HFF-Myc (cell line): ENCODE data around the gene ERFE.

ENCODE experiments used
- DNase-seq: peaks from one replicate; pipeline ENCODE4 v3.0.0-alpha.2; 2011; ENCODE audit warnings: low read depth; ENCODE audit errors: extremely low read depth
- H3K4me3 ChIP-seq: replicated peaks from 2 replicates; pipeline ENCODE4 v1.5.1; 2011; ENCODE audit warnings: low read depth, mild to moderate bottlenecking, control low read depth, low read length
- TF ChIP-seq, protein P1 (sequence below): IDR thresholded peaks from 2 replicates; pipeline ENCODE4 v1.5.1; 2012; ENCODE audit warnings: mild to moderate bottlenecking, low read depth, low read length, control low read depth; ENCODE audit errors: missing control alignments

Gene ERFE

DNA sequence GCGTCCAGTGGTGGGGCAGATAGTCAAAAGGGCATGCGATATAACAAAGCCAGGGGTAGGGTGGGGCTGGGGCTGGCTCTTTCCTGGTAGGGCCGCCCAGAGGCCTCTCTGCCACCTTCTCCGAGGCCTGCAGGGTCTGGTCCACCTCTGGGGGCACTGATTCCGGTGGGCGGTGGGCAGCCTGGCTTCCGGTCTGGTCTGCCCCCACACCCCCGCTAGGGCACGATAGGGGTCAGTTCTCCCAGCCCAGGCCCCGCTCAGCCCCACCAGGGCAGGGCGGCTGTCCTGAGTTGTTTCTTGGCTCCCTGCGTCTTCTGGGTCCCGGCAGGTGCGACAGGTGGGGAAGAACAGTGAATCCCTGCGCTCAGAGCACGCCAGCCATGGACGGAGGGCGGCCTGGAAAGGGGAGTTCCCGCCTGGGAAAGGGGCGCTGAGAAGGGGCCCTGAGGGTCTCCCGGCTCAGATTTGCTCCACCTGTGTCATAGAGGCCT, 707 bp upstream of the ERFE start:
- DNase-seq: no peak
- H3K4me3 ChIP-seq: no peak overlapping the region
- TF ChIP-seq, protein P1, sequence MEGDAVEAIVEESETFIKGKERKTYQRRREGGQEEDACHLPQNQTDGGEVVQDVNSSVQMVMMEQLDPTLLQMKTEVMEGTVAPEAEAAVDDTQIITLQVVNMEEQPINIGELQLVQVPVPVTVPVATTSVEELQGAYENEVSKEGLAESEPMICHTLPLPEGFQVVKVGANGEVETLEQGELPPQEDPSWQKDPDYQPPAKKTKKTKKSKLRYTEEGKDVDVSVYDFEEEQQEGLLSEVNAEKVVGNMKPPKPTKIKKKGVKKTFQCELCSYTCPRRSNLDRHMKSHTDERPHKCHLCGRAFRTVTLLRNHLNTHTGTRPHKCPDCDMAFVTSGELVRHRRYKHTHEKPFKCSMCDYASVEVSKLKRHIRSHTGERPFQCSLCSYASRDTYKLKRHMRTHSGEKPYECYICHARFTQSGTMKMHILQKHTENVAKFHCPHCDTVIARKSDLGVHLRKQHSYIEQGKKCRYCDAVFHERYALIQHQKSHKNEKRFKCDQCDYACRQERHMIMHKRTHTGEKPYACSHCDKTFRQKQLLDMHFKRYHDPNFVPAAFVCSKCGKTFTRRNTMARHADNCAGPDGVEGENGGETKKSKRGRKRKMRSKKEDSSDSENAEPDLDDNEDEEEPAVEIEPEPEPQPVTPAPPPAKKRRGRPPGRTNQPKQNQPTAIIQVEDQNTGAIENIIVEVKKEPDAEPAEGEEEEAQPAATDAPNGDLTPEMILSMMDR: no peak

GRCh38 chr2:238159071-238159539, 335 bp downstream of the ERFE start:
- DNase-seq: no peak

DNA sequence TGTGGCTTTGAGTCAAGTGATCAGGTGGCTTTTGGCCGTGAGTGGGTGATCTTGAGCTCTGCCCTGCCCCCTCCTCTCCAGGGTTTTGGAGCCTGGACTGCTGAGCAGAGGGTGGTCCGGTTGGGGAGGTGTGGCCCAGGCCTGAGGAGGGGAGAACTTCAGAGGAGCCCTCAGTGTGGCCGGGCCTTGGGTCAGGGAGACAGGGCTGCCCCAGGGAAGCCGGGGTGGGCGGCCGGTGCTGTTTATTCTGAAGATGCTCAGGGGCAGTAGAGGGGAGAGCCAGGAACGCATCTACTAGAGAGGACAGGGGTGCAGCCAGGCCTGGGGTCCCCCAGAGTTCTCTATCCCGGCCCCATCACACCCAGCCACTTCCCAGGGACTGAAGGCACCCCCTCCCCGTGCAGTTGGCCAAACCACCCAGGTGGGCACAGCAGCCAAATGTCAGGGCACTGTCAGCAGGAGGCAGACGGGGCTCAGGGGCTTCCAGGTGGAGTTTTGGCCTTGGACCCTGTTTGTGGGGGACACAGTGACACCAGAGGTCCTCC, 963 bp downstream of the ERFE start:
- H3K4me3 ChIP-seq: peak overlapping the region; percentile 35; the same call in 1 of the 2 replicates
- no peak for DNase-seq
- TF ChIP-seq, protein P1: no peak

More at GRCh38 chr2:238159071-238159539, 335 bp downstream of the ERFE start:
- H3K4me3 ChIP-seq: peak overlapping the region; percentile 35
- TF ChIP-seq, protein P1: no peak

DNA sequence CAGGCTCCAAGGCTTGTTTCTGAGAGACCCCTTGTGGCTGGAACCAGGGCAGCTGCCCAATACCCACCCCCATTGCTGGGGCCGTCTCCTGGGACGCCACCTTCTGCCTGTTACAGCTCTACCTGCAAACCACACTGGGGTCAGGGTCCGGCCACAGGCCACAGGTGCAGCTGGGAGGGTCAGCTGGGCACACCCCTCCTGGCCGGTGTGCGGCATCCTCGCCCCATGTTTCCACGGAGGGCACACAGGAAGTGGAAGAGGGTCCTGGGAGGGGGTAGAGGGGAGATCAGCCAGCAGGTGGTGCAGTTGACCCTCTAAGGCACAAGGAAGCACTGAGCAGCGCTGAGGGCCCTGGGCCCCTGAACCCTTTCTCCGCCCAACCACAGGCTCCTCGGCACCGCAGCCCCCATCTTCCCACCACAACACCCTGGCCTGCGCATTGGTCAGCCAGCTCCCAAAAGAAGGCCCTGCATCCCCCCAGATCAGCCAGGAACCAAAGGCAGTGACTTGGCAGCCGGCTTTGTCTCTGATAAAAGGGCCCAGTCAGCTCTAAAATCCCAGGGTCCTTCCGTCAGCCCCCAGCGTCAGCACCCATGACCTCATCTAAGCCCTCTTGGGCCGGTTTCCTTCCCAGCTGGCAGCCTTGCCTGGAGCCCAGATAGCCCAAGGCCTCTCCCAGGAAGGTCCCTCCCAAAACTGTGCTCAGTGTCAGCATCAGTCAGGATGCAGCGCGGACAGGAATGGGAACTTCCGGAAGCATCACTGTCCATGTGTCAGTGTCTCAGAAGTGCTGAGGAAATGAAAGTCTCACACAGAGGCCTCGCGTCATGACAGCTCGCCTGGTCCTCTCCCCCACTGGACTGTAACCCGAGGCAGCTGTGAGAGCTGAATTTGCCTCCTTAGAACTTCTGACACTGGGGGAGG, 1.7 kb downstream of the ERFE start:
- no peak overlapping the region for H3K4me3 ChIP-seq
- TF ChIP-seq, protein P1: peak; percentile 19
- no peak for DNase-seq

DNA sequence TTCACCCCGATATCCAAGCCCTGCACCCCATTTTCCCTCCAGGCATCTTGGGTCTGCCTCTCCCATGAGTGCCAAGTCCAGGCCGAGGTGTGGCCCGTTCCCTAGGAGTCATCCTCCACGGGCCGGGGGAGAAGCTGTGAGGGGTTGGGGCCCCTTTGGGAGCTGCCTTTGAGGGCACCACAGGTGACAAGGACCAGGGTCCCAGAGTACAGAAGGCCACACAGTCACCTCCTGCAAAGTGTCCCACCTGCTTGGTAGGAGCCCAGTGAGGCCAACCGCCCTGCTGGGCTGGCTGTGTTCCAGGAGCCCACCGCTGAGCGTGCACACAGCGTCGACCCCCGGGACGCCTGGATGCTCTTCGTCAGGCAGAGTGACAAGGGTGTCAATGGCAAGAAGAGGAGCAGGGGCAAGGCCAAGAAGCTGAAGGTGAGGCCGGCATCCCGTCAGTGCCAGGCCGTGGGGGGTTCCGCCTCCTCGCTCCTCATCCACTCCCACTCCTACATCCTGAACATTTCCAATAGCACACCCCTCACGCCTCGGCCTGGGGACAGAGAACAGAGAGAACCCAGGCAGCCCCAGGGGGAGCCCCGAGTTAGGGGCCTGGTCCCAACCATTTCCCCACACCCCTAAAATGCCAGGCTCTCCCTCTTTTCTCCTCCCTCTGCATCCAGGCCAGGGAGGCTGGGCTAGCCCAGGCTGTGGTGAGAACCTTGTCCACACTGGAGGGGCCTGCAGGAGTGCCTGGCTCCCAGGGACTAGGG, 2.7 kb downstream of the ERFE start:
- TF ChIP-seq, protein P1: no peak
- H3K4me3 ChIP-seq: no peak overlapping the region
- DNase-seq: no peak

DNA sequence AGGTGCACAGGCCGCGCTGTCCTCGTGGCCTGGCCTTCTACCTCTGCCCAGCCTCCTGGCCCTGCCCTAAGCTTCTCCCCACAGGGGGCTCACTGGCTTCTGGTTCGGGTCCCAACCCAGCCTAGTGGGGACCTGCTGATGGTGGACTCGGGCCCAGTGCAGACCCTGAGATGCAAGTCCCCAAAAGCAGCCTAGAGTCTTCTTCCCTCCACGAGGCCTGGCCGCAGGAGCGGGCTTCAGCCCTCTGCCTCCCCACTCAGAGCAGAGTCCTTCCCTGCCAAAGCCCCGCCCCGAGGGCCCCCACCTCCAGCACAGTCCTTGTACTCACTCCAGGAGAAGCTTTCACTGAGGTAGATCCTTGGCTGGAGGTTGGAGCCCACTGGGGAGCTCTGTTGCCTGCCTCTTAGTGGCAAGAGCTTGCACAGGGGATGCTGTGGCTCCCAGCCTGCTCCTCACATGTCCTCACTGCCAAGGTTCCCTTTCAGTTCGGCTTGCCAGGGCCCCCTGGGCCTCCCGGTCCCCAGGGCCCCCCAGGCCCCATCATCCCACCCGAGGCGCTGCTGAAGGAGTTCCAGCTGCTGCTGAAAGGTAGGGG, 3.6 kb downstream of the ERFE start:
- DNase-seq: no peak
- no peak overlapping the region for H3K4me3 ChIP-seq
- TF ChIP-seq, protein P1: no peak
